PC-3 (cell line): ENCODE results near the gene YARS2. TPM values are rescaled to one million over a fixed set of nuclear protein-coding genes. Genes with fewer than 3 reads are reported as not detected.

ENCODE experiments used
- ATAC-seq: fragments of 200-7000 bp; cut with Tn5 transposase; 2 replicates; pipeline ENCODE4 v1.9.1; 2020; ENCODE audit warnings: mild to moderate bottlenecking, moderate library complexity
- BruUV-seq: library from RNA; stranded (reverse); fragments of 400-500 nt; replicated peaks from 2 replicates; lab custom pipeline; 2021; lab: Mats Ljungman, UMichigan
- CTCF ChIA-PET: fragments of 300-600 bp; sonication (Branson Sonifier 250); formaldehyde crosslinking; loops from one replicate; lab custom pipeline; 2022; ENCODE audit warnings: antibody characterized with exemption; lab: Charles Lee
- POLR2A ChIA-PET: fragments of 300-600 bp; sonication (Branson Sonifier 250); formaldehyde crosslinking; loops from one replicate; lab custom pipeline; 2022; ENCODE audit warnings: antibody characterized with exemption; ENCODE audit not compliant: unreplicated experiment; lab: Charles Lee
- DNase-seq: peaks from one replicate; pipeline ENCODE4 v3.0.0-alpha.2; 2015
- H2AFZ ChIP-seq: fragments of 300-600 bp; sonication (generic); 2 replicates; pipeline ENCODE4 v1.6.0; 2016; ENCODE audit warnings: antibody characterized with exemption, low read length
- H3F3A ChIP-seq: fragments of 300-600 bp; sonication (generic); one replicate; pipeline ENCODE4 v1.6.0; 2017; ENCODE audit warnings: antibody characterized with exemption, low read length, control low read depth, mild to moderate bottlenecking; ENCODE audit not compliant: unreplicated experiment
- H3K27ac ChIP-seq: fragments of 300-600 bp; sonication (generic); 2 replicates; pipeline ENCODE4 v1.5.1; 2016; ENCODE audit warnings: mild to moderate bottlenecking, low read length
- H3K27me3 ChIP-seq: fragments of 300-600 bp; sonication (generic); 2 replicates; pipeline ENCODE4 v1.6.1; 2016; ENCODE audit warnings: low read length, mixed read lengths
- H3K36me3 ChIP-seq: fragments of 300-600 bp; sonication (generic); 2 replicates; pipeline ENCODE4 v1.6.1; 2016; ENCODE audit warnings: low read depth, mixed run types, low read length, mixed read lengths
- H3K4me1 ChIP-seq: fragments of 300-600 bp; sonication (generic); 2 replicates; pipeline ENCODE4 v1.5.1; 2016; ENCODE audit warnings: low read length; ENCODE audit not compliant: insufficient read depth
- H3K4me2 ChIP-seq: fragments of 300-600 bp; sonication (generic); 2 replicates; pipeline ENCODE4 v1.6.0; 2016; ENCODE audit warnings: low read length
- H3K4me3 ChIP-seq: fragments of 300-600 bp; sonication (generic); 2 replicates; pipeline ENCODE4 v1.5.1; 2016; ENCODE audit warnings: mild to moderate bottlenecking, low read length, mixed read lengths
- H3K79me2 ChIP-seq: fragments of 300-600 bp; sonication (generic); 2 replicates; pipeline ENCODE4 v1.6.1; 2017; ENCODE audit warnings: low read length, mixed read lengths
- H3K9ac ChIP-seq: fragments of 300-600 bp; sonication (generic); 2 replicates; pipeline ENCODE4 v1.6.0; 2016; ENCODE audit warnings: mild to moderate bottlenecking, low read length
- H3K9me2 ChIP-seq: fragments of 300-600 bp; sonication (generic); replicated peaks from 2 replicates; pipeline ENCODE4 v1.6.1; 2016; ENCODE audit warnings: mixed run types, low read length, mixed read lengths
- H3K9me3 ChIP-seq: fragments of 300-600 bp; sonication (generic); 2 replicates; pipeline ENCODE4 v1.6.1; 2016; ENCODE audit warnings: low read length, mixed read lengths
- H4K20me1 ChIP-seq: fragments of 300-600 bp; sonication (generic); 2 replicates; pipeline ENCODE4 v1.6.1; 2016; ENCODE audit warnings: low read length, mixed read lengths
- EZH2 ChIP-seq: fragments of 300-600 bp; sonication (generic); IDR thresholded peaks from one replicate; pipeline ENCODE4 v1.6.1; 2017; ENCODE audit warnings: antibody characterized with exemption, mild to moderate bottlenecking, low read length; ENCODE audit not compliant: unreplicated experiment
- EZH2phosphoT487 ChIP-seq: fragments of 300-600 bp; sonication (generic); IDR thresholded peaks from 2 replicates; pipeline ENCODE4 v1.6.1; 2018; ENCODE audit warnings: mild to moderate bottlenecking, antibody characterized with exemption, low read length, borderline replicate concordance
- intact Hi-C: fragments of 100-400 bp; cut with micrococcal nuclease; formaldehyde crosslinking; loops from 2 replicates; pipeline ENCODE4 v1.9.0; 2023
- total RNA-seq: library from RNA; depleted of rRNA; stranded (reverse); fragments of >200 nt; gene quantifications from 2 replicates; pipeline ENCODE4 v1.2.3, GENCODE V29; 2014
- TF ChIP-seq, protein P1 (sequence below): fragments of 300-600 bp; sonication (generic); conservative IDR thresholded peaks from 2 replicates; pipeline ENCODE4 v1.5.1; 2017; ENCODE audit warnings: antibody characterized with exemption, low read depth, mild to moderate bottlenecking, low read length

Gene YARS2
- total RNA-seq, 1 experiment from 2014 or later = 37.4 TPM

DNA sequence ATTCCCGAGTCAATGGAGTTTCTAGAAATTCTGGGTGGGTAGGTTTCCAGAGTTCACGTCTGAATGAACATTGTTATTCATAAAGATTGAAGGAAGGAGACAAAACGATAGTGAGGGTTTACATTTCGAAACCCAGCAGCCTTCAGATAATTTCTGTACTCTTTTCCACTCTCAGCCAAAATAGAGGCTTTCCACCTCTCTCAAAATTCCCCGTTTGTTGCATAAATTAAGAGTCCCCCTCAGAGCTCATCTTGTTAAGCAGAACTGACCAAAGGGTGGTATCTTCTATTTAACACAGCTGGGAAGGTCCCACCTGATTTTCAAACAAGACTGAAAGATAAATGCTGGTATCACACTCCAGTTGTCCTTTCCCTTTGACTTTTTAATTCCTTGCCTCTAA lies 21.5 kb upstream of the YARS2 start:
- H3K9ac ChIP-seq = no peak overlapping the region
- H3K36me3 ChIP-seq = no peaks in the 10 kb centered on the region
- no peaks in the 10 kb centered on the region for H3K79me2 ChIP-seq
- ChIA-PET POLR2A (no interaction called here), CTCF (no interaction called here)
- no peak overlapping the region for H3K4me2 ChIP-seq
- no peaks in the 10 kb centered on the region for H3K27me3 ChIP-seq
- intact Hi-C loops = loop anchor here (5.0 kb wide), 1 partner anchor 140 kb away; no protein-coding TSS in a partner anchor
- no peak overlapping the region for H3K4me3 ChIP-seq
- no peak for ATAC-seq
- no peaks in the 10 kb centered on the region for H3K9me3 ChIP-seq
- no peak overlapping the region for H3K27ac ChIP-seq
- H3K9me2 ChIP-seq = no peaks in the 10 kb centered on the region
- H3F3A ChIP-seq = peaks cover 3% of the 10 kb centered on the region
- no peaks in the 10 kb centered on the region for H4K20me1 ChIP-seq
- H3K4me1 ChIP-seq = peaks cover 28% of the 10 kb centered on the region
- DNase-seq = no peak
- TF ChIP-seq, protein P1, sequence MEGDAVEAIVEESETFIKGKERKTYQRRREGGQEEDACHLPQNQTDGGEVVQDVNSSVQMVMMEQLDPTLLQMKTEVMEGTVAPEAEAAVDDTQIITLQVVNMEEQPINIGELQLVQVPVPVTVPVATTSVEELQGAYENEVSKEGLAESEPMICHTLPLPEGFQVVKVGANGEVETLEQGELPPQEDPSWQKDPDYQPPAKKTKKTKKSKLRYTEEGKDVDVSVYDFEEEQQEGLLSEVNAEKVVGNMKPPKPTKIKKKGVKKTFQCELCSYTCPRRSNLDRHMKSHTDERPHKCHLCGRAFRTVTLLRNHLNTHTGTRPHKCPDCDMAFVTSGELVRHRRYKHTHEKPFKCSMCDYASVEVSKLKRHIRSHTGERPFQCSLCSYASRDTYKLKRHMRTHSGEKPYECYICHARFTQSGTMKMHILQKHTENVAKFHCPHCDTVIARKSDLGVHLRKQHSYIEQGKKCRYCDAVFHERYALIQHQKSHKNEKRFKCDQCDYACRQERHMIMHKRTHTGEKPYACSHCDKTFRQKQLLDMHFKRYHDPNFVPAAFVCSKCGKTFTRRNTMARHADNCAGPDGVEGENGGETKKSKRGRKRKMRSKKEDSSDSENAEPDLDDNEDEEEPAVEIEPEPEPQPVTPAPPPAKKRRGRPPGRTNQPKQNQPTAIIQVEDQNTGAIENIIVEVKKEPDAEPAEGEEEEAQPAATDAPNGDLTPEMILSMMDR = no peak
- no peak for TF ChIP-seq EZH2phosphoT487
- no peak for TF ChIP-seq EZH2
- BruUV-seq = no TSS peak
- H2AFZ ChIP-seq = no peak overlapping the region

GRCh38 chr12:32776258-32776657 lies 20.6 kb upstream of the YARS2 start:
- Histone ChIP-seq H3K4me3 (no peak overlapping the region), H4K20me1 (no peaks in the 10 kb centered on the region), H3K36me3 (no peaks in the 10 kb centered on the region), H3K9me3 (no peaks in the 10 kb centered on the region), H3F3A (peaks cover 3% of the 10 kb centered on the region), H3K4me1 (peaks cover 28% of the 10 kb centered on the region), H3K4me2 (peak overlapping the region; percentile 31; the same call in 1 of the 2 replicates), H3K27ac (peak overlapping the region; percentile 47), H3K79me2 (no peaks in the 10 kb centered on the region), H3K9ac (no peak overlapping the region), H3K27me3 (no peaks in the 10 kb centered on the region), H2AFZ (peak overlapping the region; percentile 53; the same call in 1 of the 2 replicates), H3K9me2 (no peaks in the 10 kb centered on the region)
- ChIA-PET POLR2A (no interaction called here), CTCF (no interaction called here)
- no TSS peak for BruUV-seq
- ATAC-seq (peak; percentile 93), DNase-seq (peak; percentile 71)
- TF ChIP-seq, protein P1 = no peak
- TF ChIP-seq EZH2phosphoT487 (no peak), EZH2 (no peak)
- intact Hi-C loops = loop anchor here (5.0 kb wide), 1 partner anchor 141 kb away; no protein-coding TSS in a partner anchor

- H3K4me1 ChIP-seq = peaks cover 14% of the 10 kb centered on the region
Observed at GRCh38 chr12:32773691-32774090, 18.0 kb upstream of the YARS2 start.

More at GRCh38 chr12:32773691-32774090, 18.0 kb upstream of the YARS2 start:
- H3K79me2 ChIP-seq = no peaks in the 10 kb centered on the region
- H3K9me2 ChIP-seq = no peaks in the 10 kb centered on the region
- H3K27me3 ChIP-seq = no peaks in the 10 kb centered on the region
- peaks cover 3% of the 10 kb centered on the region for H3F3A ChIP-seq
- no peak overlapping the region for H3K4me3 ChIP-seq
- H2AFZ ChIP-seq = 0 out of 2 replicates have a peak overlapping the region, but pooled peaks have one; percentile 10
- ChIA-PET CTCF (no interaction called here), POLR2A (no interaction called here)
- DNase-seq = no peak
- H3K9me3 ChIP-seq = no peaks in the 10 kb centered on the region
- H4K20me1 ChIP-seq = no peaks in the 10 kb centered on the region
- no peaks in the 10 kb centered on the region for H3K36me3 ChIP-seq
- no peak for ATAC-seq
- intact Hi-C loops = no loop called here
- no peak overlapping the region for H3K9ac ChIP-seq
- H3K27ac ChIP-seq = no peak overlapping the region
- no TSS peak for BruUV-seq
- TF ChIP-seq, protein P1 = no peak
- TF ChIP-seq EZH2 = no peak
- no peak for TF ChIP-seq EZH2phosphoT487
- H3K4me2 ChIP-seq = no peak overlapping the region
